ENCODE results near the gene DDX21.
A peak's percentile ranks its signal among the peaks of the same experiment; 100 is the strongest.
"Not testable (repeated sequence)": the region's sequence is repeated elsewhere in the genome, so short reads cannot be mapped to it uniquely, and the experiment has no call there.

Gene DDX21

GRCh38 chr10:68955832-68956532 lies at the start of gene DDX21:
Gene DDX21, plus strand, starts transcription at chr10:68956170. Its CDS starts 56 bp downstream, at chr10:68956226.
- peak; percentile 90 for DNase-seq

DNA sequence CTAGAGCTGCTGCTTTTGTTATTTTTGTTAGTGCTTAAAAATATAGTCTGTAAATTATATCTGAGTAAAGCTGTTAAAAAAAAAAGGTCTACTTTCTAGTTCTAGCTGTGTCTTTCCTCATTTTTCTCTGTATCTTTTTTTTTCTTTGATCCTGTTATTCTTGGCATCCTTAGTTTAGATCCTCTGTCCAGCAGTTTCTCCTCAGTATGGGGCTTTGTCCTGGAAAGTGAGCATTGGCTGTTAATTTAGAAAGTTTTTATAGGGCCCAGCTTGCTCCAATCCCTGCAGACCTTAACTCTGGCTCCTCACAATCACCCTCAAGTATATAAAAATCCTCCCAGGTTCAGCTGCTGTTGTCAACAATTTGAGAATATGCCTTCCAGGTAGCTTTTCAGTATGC lies 31.4 kb upstream of the DDX21 start:
- no peak for DNase-seq

GRCh38 chr10:68925489-68925888 lies 30.5 kb upstream of the DDX21 start:
- DNase-seq, result no peak

GRCh38 chr10:68929157-68929556 lies 26.8 kb upstream of the DDX21 start:
- DNase-seq, result not testable (repeated sequence)

- not testable (repeated sequence) for DNase-seq
Measured at GRCh38 chr10:68929888-68930287, 26.1 kb upstream of the DDX21 start.

DNA sequence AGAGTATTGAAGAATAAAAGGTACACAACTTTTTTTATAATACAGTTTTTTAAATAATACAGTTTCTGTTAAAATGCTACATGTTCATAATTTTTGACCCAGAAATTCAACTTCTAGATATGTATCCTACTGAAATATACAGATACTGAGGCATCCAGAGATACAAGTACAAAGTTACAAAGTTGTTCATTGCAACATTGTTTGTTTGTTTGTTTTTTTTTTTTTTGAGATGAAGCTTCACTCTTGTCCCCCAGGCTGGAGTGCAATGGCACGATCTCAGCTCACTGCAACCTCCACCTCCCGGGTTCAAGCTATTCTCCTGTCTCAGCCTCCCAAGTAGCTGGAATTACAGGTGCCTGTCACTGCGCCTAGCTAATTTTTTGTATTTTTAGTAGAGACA lies 23.1 kb upstream of the DDX21 start:
- DNase-seq, result not testable (repeated sequence)

- DNase-seq, result no peak
Measured at GRCh38 chr10:68934994-68935393, 21.0 kb upstream of the DDX21 start.

GRCh38 chr10:68938117-68938516 lies 17.9 kb upstream of the DDX21 start:
- DNase-seq, result no peak

DNA sequence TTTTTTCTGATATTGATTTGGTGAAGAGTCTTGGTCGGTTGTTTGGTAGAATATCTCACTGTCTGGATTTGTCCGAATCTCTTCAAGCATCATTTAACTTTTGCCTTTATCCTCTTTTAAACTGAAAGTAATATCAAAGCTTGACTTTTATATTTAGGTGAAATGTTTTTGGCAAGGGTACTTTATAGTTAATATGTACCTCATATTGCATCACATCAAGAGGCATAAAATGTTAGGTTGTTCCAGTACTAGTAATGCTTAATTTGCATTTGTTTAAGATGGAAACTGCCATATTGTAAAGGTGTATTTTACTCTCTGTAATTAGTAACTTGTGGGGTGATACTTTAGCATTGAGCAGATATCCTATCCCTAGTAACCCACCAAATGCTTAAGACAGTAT lies 17.1 kb upstream of the DDX21 start:
- DNase-seq, result no peak

- not testable (repeated sequence) for DNase-seq
Measured at GRCh38 chr10:68940917-68941316, 15.1 kb upstream of the DDX21 start.

DNA sequence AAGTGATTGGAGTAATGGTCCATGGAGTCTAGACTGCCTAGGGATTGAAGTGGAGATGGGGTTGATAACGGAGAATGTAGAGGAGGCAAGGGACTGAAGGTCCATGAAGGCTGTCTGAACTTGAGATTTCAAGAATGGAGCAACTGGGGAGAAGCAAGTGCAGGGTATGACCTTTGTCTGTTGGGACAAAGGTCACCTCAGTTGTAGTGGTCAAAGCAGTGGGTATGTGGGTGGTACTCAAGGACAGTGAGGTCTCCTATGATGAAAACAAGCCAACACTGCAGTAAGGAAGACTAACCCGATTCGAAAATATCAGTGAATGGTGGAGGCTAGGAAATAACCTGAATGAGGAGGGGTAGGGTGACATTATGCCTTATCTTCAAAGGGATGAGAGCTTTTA lies 5.4 kb upstream of the DDX21 start:
- DNase-seq, result no peak

DNA sequence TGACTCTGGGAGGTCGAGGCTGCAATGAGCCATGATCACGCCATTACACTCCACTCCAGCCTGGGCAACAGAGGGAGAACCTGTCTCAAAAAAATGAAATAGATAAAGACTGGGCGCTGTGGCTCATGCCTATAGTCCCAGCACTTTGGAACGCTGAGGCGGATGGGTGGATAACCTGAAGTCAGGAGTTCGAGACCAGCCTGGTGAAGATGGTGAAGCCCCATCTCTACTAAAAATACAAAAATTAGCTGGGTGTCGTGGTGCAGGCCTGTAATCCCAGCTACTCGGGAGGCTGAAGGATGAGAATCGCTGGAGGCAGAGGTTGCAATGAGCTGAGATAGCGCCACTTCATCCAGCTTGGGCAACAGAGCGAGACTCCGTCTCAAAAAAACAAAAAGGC lies 1.1 kb upstream of the DDX21 start:
- DNase-seq, result no peak

DNA sequence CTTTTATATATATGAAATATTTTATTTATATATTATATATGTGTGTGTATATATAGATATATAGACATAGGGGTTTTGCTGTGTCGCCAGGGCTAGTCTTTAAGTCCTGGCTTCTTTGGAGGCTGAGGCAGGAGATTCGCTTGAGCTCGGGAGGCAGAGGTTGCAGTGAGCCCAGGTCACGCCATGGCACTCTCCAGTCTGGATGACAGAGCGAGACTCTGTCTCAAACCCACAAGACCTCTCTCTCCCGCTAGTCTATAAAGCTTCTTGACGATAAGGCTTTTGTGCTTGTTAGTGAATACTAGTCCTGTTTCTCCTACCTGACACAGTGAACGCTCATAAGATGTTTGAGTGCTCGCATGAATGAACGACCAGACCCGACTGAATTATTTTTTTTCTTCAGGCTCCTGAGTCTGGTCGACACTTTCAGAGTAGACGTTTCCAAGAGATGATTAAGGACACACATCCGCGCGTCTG lies 577 bp upstream of the DDX21 start:
- DNase-seq, result no peak

DNA sequence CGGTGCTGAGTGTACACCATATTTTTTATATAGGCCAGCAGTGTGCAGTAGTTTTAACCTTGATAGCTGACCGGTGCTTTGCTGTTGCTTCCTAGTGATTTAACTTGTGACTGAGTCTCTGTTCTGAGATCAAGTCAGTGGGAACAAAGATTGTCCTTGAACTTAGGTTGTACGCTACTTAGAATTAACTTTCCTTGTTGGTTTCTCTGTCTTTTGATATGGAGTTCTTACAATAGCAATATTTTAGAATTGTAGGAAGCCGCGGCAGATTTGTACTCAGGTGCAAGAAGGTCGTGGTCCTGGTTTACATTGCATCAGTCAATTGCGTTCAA lies 1.3 kb downstream of the DDX21 start:
- no peak for DNase-seq

DNA sequence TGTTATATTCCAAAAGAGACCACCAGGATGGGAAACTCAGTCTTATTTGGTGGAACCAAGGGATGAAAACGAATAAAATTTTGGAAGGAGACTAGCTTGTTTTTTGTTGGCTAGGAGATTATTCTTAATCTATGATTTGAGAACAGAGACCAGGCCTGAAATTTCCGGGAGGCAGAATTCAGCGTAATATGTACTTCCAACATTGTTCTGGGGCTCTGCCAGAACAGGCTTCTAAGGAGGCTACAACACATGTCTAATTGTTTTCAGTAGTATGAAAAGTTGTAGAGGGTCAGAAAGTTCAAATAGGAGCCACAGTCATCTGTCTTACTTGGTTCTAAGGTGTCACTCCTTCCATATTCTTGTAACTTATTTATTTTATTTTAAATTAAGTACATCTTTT lies 1.7 kb downstream of the DDX21 start:
- DNase-seq, result no peak

DNA sequence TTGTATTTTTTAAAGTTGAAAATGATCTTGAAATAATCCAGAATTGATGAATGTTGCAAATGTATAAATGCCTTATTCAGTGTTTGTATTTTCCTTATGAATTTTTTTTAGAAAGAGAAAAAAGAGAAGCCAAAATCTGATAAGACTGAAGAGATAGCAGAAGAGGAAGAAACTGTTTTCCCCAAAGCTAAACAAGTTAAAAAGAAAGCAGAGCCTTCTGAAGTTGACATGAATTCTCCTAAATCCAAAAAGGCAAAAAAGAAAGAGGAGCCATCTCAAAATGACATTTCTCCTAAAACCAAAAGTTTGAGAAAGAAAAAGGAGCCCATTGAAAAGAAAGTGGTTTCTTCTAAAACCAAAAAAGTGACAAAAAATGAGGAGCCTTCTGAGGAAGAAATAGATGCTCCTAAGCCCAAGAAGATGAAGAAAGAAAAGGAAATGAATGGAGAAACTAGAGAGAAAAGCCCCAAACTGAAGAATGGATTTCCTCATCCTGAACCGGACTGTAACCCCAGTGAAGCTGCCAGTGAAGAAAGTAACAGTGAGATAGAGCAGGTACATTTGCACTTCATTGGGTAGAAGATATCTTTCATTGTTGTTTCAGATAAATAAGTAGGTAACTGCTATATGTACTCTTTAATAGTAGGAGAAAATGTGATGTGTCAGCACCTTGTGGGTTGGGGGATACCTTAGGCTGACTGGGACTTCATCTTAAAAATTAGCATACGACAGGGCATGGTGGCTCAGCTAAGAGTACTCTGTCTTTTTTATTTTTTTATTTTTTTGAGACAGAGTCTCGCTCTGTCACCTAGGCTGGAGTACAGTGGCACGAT lies 3.9 kb downstream of the DDX21 start:
- no peak for DNase-seq

GRCh38 chr10:68963151-68963550 lies 7.2 kb downstream of the DDX21 start:
- DNase-seq, result no peak

- DNase-seq, result no peak
Measured at GRCh38 chr10:68973975-68974374, 18.0 kb downstream of the DDX21 start.

- not testable (repeated sequence) for DNase-seq
Measured at GRCh38 chr10:68975936-68976473, 20.0 kb downstream of the DDX21 start.

DNA sequence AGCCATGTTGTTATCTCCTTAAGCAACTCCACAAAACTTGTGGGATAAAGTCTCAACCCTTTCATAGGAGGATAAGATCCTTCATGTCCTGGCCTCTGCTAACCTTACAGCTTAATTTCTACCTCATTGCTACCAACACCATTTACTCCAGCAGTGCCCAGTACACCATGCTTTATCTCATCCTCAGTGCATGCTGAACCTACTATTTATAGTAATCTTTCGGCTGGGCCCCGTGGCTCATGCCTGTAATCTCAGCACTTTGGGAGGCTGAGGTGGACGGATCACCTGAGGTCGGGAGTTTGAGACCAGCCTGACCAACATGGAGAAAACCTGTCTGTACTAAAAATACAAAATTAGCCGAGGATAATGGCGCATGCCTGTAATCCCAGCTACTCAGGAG lies 23.8 kb downstream of the DDX21 start:
- DNase-seq, result not testable (repeated sequence)

- no peak for DNase-seq
Measured at GRCh38 chr10:68981074-68981473, 25.1 kb downstream of the DDX21 start.

DNA sequence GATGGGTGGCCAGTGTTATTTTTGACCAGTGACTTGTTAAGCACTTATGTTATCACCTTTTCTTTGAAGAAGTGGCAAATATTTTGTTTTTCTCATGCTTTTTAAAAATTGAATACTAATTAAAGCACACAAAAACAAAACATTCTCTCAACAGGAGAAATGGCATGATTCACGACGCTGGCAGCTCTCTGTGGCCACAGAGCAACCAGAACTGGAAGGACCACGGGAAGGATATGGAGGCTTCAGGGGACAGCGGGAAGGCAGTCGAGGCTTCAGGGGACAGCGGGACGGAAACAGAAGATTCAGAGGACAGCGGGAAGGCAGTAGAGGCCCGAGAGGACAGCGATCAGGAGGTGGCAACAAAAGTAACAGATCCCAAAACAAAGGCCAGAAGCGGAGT lies 26.4 kb downstream of the DDX21 start:
- no peak for DNase-seq

GRCh38 chr10:68987611-68988010 lies 31.6 kb downstream of the DDX21 start:
- DNase-seq, result no peak

Data from CD4-positive, alpha-beta T cell treated with Interleukin-1 beta for 1 hour (primary cell).